K562 (cell line): Measurements from ENCODE around the gene GIGYF1. TPM values are rescaled to one million over a fixed set of nuclear protein-coding genes. Genes with fewer than 3 reads are reported as not detected.

ENCODE experiments used
- EHMT2 ChIP-seq: fragments of 450-650 bp; IDR thresholded peaks from 2 replicates; pipeline ENCODE4 v1.6.1; 2018; ENCODE audit warnings: antibody characterized with exemption
- HMGN3 ChIP-seq: IDR thresholded peaks from 2 replicates; pipeline ENCODE4 v1.6.1; 2011; ENCODE audit warnings: borderline replicate concordance, low read depth, mild to moderate bottlenecking, mixed read lengths, low read length; ENCODE audit not compliant: insufficient read length; ENCODE audit errors: extremely low read depth
- HNRNPH1 ChIP-seq: fragments of 200-400 bp; formaldehyde crosslinking; optimal IDR thresholded peaks from 2 replicates; pipeline ENCODE3; 2017; ENCODE audit warnings: low read depth, mild to moderate bottlenecking, low read length, moderate library complexity
- KAT8 ChIP-seq: fragments of 450-650 bp; IDR thresholded peaks from 2 replicates; pipeline ENCODE4 v1.6.1; 2016; ENCODE audit warnings: low read depth, mild to moderate bottlenecking
- PHTF2 ChIP-seq: fragments of 250-450 bp; sonication (Bioruptor Pico); IDR thresholded peaks from 2 replicates; pipeline ENCODE4 v1.5.0; 2021; ENCODE audit warnings: mild to moderate bottlenecking
- PML ChIP-seq: IDR thresholded peaks from 2 replicates; pipeline ENCODE4 v1.6.1; 2012; ENCODE audit warnings: low read length, inconsistent platforms
- PPARD ChIP-seq: fragments of 250-450 bp; sonication (Bioruptor Pico); IDR thresholded peaks from 2 replicates; pipeline ENCODE4 v1.8.0; 2022; ENCODE audit warnings: inconsistent platforms, mild to moderate bottlenecking, moderate library complexity
- REST ChIP-seq, 2 experiments: fragments of 450-650 bp; formaldehyde crosslinking in 1 of 2; IDR thresholded peaks; 2 replicates each; pipeline versions ENCODE4 v1.4.0 to v1.6.1; 2014 to 2020; ENCODE audit warnings: mild to moderate bottlenecking in 2 of 2, borderline replicate concordance in 1 of 2, low read depth in 1 of 2
- RFX7 ChIP-seq: fragments of 250-450 bp; sonication (Bioruptor Pico); IDR thresholded peaks from 2 replicates; pipeline ENCODE4 v1.5.1; 2021; ENCODE audit warnings: mild to moderate bottlenecking
- SMAD3 ChIP-seq: fragments of 450-650 bp; formaldehyde crosslinking; conservative IDR thresholded peaks from 2 replicates; pipeline ENCODE4 v1.4.0; 2020; ENCODE audit warnings: mild to moderate bottlenecking
- SMARCA5 ChIP-seq: fragments of 450-650 bp; IDR thresholded peaks from 2 replicates; pipeline ENCODE4 v1.6.1; 2016
- SNRNP70 ChIP-seq: fragments of 200-400 bp; formaldehyde crosslinking; optimal IDR thresholded peaks from 2 replicates; pipeline ENCODE3; 2017; ENCODE audit warnings: low read depth, low read length
- SRF ChIP-seq, 2 experiments: fragments of 250-450, 450-650 bp in 1 of 2; sonication (Bioruptor Pico) in 1 of 2; sonication (generic) in 1 of 2; formaldehyde crosslinking; IDR thresholded peaks; 2 replicates each; pipeline versions ENCODE4 v1.5.0 to v1.5.1; 2020 to 2022; ENCODE audit warnings: mild to moderate bottlenecking in 1 of 2, missing genetic modification reagents in 1 of 2
- TCF3 ChIP-seq: sonication (generic); formaldehyde crosslinking; IDR thresholded peaks from 2 replicates; pipeline ENCODE4 v1.4.0; 2020; ENCODE audit warnings: mild to moderate bottlenecking, missing genetic modification reagents
- TRIM25 ChIP-seq: fragments of 450-650 bp; IDR thresholded peaks from 2 replicates; pipeline ENCODE4 v1.7.0; 2016; ENCODE audit warnings: borderline replicate concordance
- ZFP30 ChIP-seq: fragments of 250-450 bp; sonication (Bioruptor Pico); IDR thresholded peaks from 2 replicates; pipeline ENCODE4 v1.8.0; 2022; ENCODE audit warnings: moderate library complexity, mild to moderate bottlenecking, inconsistent platforms, borderline replicate concordance
- ZNF76 ChIP-seq: fragments of 250-450 bp; sonication (Bioruptor Pico); IDR thresholded peaks from 2 replicates; pipeline ENCODE4 v1.4.0; 2020; ENCODE audit warnings: mild to moderate bottlenecking, moderate library complexity, borderline replicate concordance
- ZNF785 ChIP-seq: fragments of 250-450 bp; sonication (Bioruptor Pico); IDR thresholded peaks from 2 replicates; pipeline ENCODE4 v1.4.0; 2020; ENCODE audit warnings: mild to moderate bottlenecking
- polyA plus RNA-seq, 8 experiments: library from polyadenylated mRNA; depleted of rRNA in 4 of 8; stranded (reverse) in 5 of 8; unstranded in 3 of 8; fragments of >200 nt; fragmentation: Nextera tagmentation in 2 of 8; fragmentation: Illumina TruSeq in 1 of 8; extraction: Ambion mirVana in 2 of 8; extraction: Trizol in 1 of 8; gene quantifications; 2 replicates each; pipeline versions ENCODE4 v1.2.1 to v1.2.3, GENCODE V29; 2011 to 2014; ENCODE audit warnings: inconsistent platforms in 1 of 8, missing spikeins in 1 of 8
- total RNA-seq, 7 experiments: library from RNA; depleted of rRNA in 6 of 7; stranded (reverse); fragments of >200 nt in 6 of 7; fragmentation: Illumina TruSeq in 2 of 7; extraction: Trizol in 2 of 7; gene quantifications; 2 replicates each; pipeline versions ENCODE4 v1.2.1 to v1.2.3, GENCODE V29; 2011 to 2021; ENCODE audit warnings: low replicate concordance in 1 of 7

The GIGYF1 gene
- total and polyA plus RNA-seq, 9 of the 15 experiments (the other 6 are each of a cell fraction or from before 2014, with no cell fraction given) = 0.56 to 76.2 (median 16.8) TPM

GRCh38 chr7:100705753-100706671, 12.0 kb upstream of the GIGYF1 start, which contains the start of gene POP7 (continued):
- no peak for TF ChIP-seq REST (IDR thresholded peaks at IDR 0.05; ENCODE audit: borderline replicate concordance)
- no peak; the same call in 1 of the 2 replicates for TF ChIP-seq REST (CRISPR knock-in tag; IDR thresholded peaks at IDR 0.05; ENCODE audit: low read depth)
- no peak for TF ChIP-seq ZNF785
- no peak for TF ChIP-seq SNRNP70
- TF ChIP-seq PPARD = no peak
- TF ChIP-seq ZNF76 (CRISPR knock-in tag) = no peak
- peak; percentile 71 for TF ChIP-seq HMGN3
- TF ChIP-seq RFX7 (CRISPR knock-in tag) = no peak; the same call in 1 of the 2 replicates
- no peak for TF ChIP-seq HNRNPH1
- no peak for TF ChIP-seq TCF3 (CRISPR knock-in tag)
- peak; percentile 75; the same call in 1 of the 2 replicates for TF ChIP-seq TRIM25
- no peak for TF ChIP-seq PHTF2
- TF ChIP-seq SRF (CRISPR knock-in tag; IDR thresholded peaks at IDR 0.05) = peak in 1 of 2 experiments; percentile 60; a peak in 2 of 4 replicates
- TF ChIP-seq EHMT2 = no peak
- TF ChIP-seq KAT8 = no peak
- TF ChIP-seq ZFP30 (CRISPR knock-in tag) = no peak
- no peak for TF ChIP-seq SMAD3 (CRISPR knock-in tag)
- TF ChIP-seq PML = peak; percentile 51; the same call in 1 of the 2 replicates
- no peak for TF ChIP-seq SMARCA5
